Neural cell (in vitro differentiated cells): Measurements from ENCODE around the gene TBC1D10A.
A peak's percentile ranks its signal among the peaks of the same experiment; 100 is the strongest.

Source experiments
- CTCF ChIP-seq: fragments of 450-650 bp; IDR thresholded peaks from 2 replicates; pipeline ENCODE4 v1.5.1; 2014; ENCODE audit warnings: antibody characterized with exemption, mild to moderate bottlenecking, moderate library complexity; ENCODE audit not compliant: poor library complexity, severe bottlenecking
- EZH2 ChIP-seq: fragments of 200-600, 300-800 bp; shearing (Covaris generic), sonication (generic); IDR thresholded peaks from 2 replicates; pipeline ENCODE4 v1.6.1; 2014; ENCODE audit warnings: antibody characterized with exemption, low read length, borderline replicate concordance, mild to moderate bottlenecking; ENCODE audit not compliant: insufficient read depth, poor library complexity, severe bottlenecking
- MXI1 ChIP-seq: fragments of 450-650 bp; conservative IDR thresholded peaks from 2 replicates; pipeline ENCODE4 v1.6.1; 2014; ENCODE audit warnings: antibody characterized with exemption, mild to moderate bottlenecking; ENCODE audit not compliant: poor library complexity, severe bottlenecking
- POLR2AphosphoS5 ChIP-seq: IDR thresholded peaks from 2 replicates; pipeline ENCODE4 v1.6.1; 2012
- RAD21 ChIP-seq: fragments of 450-650 bp; conservative IDR thresholded peaks from 2 replicates; pipeline ENCODE4 v1.6.1; 2014; ENCODE audit warnings: antibody characterized with exemption, mild to moderate bottlenecking, moderate library complexity
- REST ChIP-seq: IDR thresholded peaks from 2 replicates; pipeline ENCODE4 v1.6.1; 2012; ENCODE audit warnings: borderline replicate concordance
- SMC3 ChIP-seq: fragments of 450-650 bp; conservative IDR thresholded peaks from 2 replicates; pipeline ENCODE4 v1.6.1; 2014; ENCODE audit warnings: antibody characterized with exemption, mild to moderate bottlenecking, moderate library complexity; ENCODE audit not compliant: poor library complexity
- TAF1 ChIP-seq: IDR thresholded peaks from 2 replicates; pipeline ENCODE4 v1.6.1; 2012; ENCODE audit warnings: low read depth

GRCh38 chr22:30326706-30327362, at the start of gene TBC1D10A:
- TF ChIP-seq CTCF (no peak), REST (peak; percentile 43), POLR2AphosphoS5 (peak; percentile 83), EZH2 (no peak), SMC3 (peak; percentile 3), TAF1 (peak; percentile 23), MXI1 (peak; percentile 69), RAD21 (peak; percentile 42)
